Measurements from ENCODE around the gene RGS7. TPM values are rescaled to one million over a fixed set of nuclear protein-coding genes. Genes with fewer than 3 reads are reported as not detected.
"Not testable (repeated sequence)": the region's sequence is repeated elsewhere in the genome, so short reads cannot be mapped to it uniquely, and the experiment has no call there.

The RGS7 gene
- total RNA-seq, 1 donor, result not detected

DNA sequence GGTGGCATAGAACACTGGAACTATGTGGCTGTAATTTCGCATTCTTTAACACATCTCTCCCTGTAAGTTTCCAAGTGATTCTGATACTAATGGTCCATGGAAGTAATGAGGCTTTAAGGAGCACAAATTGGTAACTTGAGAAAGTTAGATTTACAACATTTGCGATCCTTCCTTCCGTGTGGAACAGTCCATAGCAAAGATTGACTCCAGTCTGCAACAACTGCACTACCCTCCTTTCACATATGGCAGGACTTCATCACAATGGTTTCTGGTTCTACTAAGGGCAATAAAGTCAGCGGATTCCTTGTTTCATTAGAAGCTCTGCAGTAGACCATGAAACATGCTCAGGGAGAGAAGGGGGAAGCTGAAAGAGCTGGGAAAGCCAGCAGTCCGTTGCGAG lies 261.2 kb downstream of the RGS7 start:
- DNase-seq (ENCODE audit: low read depth in 2 of 3, low spot score in 2 of 3), result no peak

DNA sequence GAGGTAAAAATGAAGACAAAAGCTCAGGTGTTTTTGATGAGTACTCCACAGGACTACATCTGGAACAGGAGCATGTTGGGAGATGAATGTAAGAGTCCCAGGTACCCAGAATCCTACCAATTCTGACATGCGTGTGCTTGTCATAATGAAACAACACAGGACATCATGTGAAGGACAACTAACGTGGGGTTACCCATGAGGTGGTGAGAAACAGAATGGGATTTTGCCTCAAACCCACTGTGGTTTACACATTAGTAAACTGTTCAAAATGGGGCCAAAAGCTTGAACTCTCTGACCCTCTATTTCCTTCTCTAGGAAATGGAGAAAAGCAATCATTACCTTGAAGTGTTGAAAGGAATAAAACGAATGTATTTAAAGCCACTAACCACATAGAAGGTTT lies 266.2 kb downstream of the RGS7 start:
- no peak for DNase-seq (ENCODE audit: low read depth in 2 of 3, low spot score in 2 of 3)

DNA sequence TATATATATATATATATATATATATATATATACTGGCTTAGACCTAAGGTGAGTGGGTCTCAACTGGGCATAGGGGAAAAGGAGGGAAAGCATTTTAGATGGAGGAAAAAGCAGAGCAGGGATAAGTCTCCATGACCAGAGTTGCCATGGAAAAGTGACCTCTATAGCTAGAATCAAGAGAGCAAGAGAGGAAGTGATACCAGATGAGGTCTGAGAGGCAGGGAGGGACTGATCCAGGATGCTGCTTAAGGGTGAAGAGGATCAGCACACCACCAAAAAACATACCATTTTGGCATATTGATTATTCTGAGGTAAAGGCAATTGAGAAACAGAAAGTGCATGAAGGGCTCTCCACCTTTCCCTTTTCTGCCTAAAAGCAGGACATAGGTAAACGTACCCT lies 267.9 kb downstream of the RGS7 start:
- DNase-seq (ENCODE audit: low read depth in 2 of 3, low spot score in 2 of 3), result not testable (repeated sequence)

DNA sequence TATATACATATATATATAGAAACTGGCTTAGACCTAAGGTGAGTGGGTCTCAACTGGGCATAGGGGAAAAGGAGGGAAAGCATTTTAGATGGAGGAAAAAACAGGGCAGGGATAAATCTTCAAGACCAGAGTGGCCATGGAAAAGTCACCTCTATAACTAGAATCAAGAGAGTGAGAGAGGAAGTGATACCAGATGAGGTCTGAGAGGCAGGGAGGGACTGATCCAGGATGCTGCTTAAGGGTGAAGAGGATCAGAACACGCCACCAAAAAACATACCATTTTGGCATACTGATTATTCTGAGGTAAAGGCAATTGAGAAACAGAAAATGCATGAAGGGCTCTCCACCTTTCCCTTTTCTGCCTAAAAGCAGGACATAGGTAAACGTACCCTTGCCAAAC lies 268.9 kb downstream of the RGS7 start:
- DNase-seq (ENCODE audit: low read depth in 2 of 3, low spot score in 2 of 3), result not testable (repeated sequence)

DNA sequence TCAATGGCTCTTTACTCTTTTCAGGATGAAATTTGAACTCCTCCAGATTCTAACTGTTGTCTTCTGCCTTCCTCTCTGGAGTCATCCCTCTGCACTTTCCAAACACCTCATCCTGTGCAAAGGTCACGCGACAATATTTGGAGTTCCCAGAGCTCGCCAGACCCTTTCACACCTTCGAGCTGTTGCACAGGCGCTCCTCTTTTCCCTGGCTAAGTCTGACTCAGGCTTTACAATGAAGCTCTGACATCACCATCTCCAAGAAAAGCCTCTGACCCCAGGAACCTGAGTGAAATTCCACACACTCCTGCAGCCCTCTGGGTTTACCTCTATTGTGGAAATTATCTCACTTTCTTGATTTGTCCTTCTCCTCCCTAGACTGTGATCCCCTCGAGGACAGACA lies 270.3 kb downstream of the RGS7 start:
- no peak for DNase-seq (ENCODE audit: low read depth in 2 of 3, low spot score in 2 of 3)

DNA sequence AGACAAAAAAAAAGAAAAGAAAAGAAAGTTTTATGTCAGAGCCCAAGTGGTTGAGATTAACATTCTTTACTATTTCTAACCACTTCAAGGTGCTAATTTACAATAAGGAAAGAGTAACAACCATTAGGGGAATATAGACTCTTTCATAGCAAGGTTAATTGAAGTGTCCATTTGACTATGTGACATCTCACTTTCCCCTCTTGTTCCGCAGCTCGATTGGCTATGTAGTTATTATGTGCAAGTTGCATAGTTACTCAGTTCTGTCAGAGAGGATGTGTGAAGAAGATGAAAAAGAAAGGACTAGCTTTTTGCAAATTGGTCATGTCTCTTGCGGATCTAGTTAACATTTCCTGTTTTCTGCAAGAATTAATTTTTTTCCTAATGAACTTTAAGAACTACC lies 273.7 kb downstream of the RGS7 start:
- DNase-seq (ENCODE audit: low read depth in 2 of 3, low spot score in 2 of 3), result no peak

DNA sequence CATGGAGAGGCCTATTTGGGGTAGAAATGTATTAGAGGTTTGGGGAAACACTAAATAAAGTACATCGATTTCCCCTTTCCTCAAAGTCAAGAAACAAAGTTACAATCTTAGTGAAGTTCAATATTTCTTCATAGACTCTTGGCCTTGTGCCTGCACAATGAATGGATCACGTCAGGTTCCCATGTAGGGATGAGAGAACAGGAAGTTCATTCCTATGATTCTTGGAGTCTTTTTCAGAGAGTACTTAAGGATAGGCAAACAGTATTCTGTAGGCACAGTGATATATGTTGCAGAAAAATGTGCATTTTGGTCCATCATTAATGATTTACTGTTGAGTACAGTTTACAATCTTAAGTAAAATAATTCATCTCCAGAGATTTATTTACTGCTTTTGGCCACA lies 275.5 kb downstream of the RGS7 start:
- no peak for DNase-seq (ENCODE audit: low read depth in 2 of 3, low spot score in 2 of 3)

DNA sequence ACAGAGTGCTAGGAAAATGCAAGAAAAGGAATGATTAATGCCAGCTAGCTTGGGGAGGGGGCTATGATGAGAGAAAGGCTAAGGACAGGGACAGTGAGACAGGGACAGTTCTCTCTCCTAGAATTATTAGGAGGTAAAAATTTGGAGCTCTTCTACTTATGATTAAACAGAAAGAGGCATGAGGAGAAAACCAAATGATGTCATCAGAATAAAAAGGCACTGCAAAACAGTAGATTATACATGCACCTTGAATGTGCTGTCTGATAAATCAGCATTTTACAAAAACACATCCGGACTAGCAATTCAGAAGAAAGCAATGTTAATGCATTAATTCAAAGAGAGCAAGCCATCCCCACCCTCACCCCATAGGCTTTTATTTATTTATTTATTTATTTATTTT lies 277.5 kb downstream of the RGS7 start:
- DNase-seq (ENCODE audit: low read depth in 2 of 3, low spot score in 2 of 3), result no peak

DNA sequence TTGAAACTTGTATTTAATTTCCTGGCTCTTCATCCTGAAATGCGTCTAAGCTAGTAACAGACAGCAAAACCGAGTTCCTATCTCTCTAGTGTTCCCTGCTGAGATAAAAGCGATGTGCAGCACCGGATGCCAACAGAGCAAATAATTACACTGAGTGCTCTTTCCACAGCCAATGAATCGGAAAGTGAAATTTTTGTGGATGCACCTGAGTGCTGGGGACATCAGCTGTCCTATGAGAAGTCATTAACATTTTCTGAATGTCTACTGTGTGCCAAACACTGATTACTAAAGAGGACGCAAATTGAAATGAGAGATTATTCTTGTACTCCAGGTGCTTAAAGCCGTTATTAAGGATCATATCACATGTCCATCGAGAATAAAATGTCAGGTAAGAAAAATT lies 278.0 kb downstream of the RGS7 start:
- DNase-seq (ENCODE audit: low read depth in 2 of 3, low spot score in 2 of 3), result no peak

DNA sequence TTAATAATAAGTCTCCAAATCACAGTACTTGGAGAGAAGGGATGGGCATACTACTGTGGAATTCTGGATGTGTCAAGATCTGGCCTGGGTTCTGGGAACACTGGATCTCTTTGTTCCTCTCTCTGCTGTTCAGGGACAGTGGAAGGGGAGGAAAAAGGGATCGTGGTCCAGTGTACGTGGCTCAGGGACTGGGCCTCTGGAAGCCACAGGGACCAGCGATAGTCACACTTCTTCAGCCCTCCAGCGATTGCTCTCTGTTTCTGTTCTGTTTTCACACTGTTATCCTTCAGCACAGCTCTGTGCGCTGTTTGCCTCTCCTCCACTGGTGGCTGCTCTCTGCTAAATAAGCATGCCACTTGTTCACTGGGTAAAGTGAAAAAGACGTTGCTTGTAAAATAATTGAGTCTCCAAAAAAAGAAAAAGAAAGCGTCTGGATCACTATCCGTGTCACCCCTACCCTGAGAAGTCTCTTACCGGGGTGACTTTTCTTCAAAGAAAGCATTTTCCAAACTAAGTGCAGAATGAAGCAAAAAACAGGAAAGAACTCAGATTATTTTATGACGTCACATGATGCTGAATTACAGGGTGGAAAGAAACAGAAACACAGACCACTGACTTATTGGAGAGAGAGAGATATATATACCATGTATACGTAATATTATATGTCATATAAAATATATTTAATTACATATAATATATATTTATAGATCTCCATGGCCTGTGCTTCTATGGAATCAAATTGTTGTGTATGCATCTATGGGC lies 279.4 kb downstream of the RGS7 start:
- no peak for DNase-seq (ENCODE audit: low read depth in 2 of 3, low spot score in 2 of 3)

DNA sequence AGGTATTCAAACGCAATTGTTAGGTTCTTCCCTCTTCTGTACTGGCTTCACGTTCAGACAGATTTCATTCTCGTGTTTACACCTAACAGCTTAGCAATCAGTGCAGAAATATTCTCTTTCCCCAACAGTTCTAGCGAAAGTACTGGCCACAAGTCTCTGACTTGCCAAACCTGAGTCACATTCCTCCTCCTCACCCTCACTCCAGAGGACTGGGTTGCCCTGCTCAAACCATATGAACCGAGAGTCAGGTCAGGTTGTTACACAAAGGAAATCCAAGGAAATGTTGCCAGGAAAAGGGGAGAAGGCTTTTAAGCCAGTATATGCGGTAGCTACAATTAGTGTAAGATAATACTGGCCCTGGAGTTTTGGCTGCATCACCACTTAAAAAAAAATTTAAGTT lies 282.5 kb downstream of the RGS7 start:
- no peak for DNase-seq (ENCODE audit: low read depth in 2 of 3, low spot score in 2 of 3)

DNA sequence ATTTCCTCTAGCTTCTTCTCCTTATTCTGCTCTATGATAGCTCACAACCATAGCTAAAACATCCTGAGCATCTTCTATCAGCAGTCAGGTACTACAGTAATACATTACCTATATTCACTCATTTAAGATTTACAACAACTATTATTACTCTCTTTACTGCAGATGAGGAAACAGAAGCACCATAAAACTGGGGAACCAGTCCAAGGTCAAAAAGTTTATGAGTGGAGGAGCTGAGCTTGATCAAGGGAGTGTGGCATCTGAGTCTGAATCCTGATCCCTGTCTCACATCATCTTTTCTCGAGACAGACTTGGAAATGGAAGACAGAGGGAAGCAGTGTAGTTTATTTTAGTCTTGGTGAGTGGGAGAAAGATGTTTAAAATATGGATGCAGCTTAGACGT lies 288.6 kb downstream of the RGS7 start:
- DNase-seq (ENCODE audit: low read depth in 2 of 3, low spot score in 2 of 3), result no peak

DNA sequence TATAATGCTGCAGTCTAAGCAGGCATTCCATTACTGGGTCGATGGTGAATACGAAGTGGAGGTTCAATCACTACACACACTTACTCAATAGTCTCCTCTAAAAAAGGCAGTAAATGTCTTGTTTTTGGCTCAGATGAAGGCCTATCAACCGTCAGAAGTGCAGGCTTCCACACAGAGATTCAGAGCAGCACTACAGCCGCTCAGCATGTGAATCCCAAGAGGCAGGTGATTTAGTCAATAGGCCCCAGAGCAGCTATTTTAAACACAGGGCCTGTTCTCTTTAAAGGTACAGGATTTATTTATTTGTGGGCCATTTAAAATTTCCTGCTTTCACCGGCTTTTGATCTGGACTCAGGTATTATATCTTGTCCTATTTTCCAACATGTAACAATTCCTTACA lies 293.7 kb downstream of the RGS7 start:
- DNase-seq (ENCODE audit: low read depth in 2 of 3, low spot score in 2 of 3), result no peak

DNA sequence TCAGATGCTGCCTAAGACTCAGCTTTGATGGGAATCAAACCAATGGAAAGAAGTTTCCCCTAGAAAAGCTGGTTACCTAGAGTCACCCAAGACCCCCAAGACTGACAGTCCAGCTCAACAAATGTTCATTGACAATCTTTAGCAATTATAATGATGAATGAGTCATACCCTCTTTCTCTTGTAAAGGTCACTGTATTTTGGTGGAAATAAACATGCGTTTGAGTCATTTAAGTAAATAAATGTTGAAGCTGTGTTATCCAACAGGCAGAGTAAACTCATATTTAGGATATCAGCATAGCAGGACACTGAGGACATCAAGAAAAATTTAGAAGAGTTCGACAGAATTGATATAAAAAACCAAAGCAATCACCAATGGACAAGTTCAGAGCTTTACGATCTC lies 295.9 kb downstream of the RGS7 start:
- no peak for DNase-seq (ENCODE audit: low read depth in 2 of 3, low spot score in 2 of 3)

DNA sequence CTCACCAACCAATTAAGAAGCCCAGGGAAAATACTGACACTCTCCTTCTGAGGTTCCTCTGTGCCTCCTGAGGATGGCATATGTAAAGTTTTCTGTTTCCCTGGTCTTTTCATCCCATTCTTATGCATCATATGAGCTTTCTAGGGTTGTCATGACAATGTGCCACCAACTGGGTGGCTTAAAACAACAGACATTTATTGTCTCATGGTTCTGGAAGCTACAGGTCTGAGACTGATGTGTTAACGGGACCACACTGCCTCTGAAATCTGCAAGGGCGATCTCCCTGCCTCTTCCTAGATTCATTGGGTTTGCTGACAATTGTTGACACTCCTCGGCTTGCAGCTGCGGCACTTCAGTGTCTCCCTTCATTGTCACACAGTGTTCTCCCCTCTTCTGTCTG lies 308.4 kb downstream of the RGS7 start:
- DNase-seq (ENCODE audit: low read depth in 2 of 3, low spot score in 2 of 3), result no peak

DNA sequence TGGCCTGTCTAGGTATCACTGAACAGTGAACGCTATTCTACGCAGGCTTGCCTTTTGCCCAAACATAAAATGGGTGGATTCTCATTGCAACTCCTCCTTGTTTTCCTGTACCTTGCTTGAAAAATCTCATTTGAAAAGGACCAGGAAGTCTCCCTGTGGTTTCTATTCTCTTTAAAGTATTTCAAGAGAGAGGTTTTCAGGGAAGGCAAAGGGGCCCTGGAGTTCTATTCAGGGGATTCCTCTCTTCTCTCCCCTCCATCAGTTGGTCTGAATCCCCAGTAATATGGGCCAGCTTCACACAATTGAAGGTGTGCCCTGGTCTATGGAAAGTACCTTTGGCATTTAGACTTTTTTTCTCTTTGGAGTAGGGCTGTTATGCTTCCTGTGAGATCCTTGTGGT lies 311.3 kb downstream of the RGS7 start:
- DNase-seq (ENCODE audit: low read depth in 2 of 3, low spot score in 2 of 3), result no peak

DNA sequence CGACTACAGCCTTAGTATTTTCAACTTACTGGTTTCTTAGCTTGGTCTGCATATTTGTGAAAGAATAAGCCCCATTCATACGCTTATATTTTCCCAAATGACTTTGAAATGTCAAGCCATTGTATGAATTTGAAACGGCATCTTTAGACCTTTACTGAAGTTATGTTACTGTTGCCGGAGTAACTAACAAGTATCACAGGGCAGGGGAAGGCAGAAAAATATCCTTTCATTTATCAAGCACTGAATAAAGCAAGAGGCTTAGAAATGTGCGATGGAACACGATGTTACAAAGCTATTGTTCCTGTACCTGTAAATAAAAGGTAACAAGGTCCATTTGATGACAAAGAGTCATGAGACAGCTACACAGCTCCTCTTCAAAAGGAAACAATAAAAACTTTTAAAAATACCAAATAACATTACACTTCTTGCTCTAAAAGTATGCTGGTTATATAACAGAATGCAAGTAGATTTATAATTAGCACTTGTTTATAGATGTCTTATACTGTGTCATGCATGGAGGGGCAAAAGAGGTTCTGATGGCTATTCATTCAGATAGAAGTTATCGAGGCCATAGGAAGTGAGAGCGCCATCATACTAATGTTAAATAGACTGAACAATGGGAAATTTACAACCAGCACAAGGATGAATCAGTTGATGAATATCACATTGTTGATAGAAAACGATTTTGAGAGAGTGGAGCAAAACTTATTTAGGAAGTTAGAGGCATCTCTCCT lies 322.6 kb downstream of the RGS7 start:
- DNase-seq (ENCODE audit: low read depth in 2 of 3, low spot score in 2 of 3), result no peak

DNA sequence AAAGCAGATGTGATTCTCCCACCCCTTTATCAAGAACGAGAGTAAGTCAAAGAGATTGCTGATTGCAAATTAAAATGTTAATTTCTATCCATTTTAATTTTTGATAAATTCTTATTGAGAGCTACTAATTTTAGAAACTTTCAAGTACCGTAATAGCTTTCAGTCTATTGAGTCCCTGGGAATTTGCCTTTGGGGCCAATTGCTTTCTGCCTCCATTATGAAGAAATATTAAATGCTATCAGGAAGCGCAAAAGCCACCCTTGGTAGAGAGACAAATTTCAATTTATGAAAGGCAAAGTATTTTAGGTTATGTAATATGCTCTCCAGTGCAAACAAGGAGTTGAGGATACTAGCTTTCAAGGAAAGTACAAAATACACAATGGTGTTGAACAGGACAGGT lies 332.2 kb downstream of the RGS7 start:
- no peak for DNase-seq (ENCODE audit: low read depth in 2 of 3, low spot score in 2 of 3)

DNA sequence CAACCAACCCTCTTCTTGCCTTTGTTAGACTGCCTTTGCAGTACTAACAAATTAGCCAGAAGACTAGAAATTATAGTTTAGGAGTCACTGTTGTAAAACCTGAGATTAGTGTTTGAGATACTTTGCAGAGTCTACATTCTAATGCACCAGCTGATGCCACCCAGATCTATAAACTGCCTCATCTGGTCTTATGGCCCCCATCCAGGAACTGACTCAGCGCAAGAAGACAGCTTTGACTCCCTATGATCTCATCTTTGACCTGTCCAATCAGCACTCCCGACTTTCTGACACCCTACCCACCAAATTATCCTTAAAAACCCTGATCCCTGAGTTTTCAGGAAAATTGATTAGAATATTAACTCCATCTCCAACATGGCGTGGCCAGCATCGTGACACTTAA lies 334.6 kb downstream of the RGS7 start:
- no peak for DNase-seq (ENCODE audit: low read depth in 2 of 3, low spot score in 2 of 3)

DNA sequence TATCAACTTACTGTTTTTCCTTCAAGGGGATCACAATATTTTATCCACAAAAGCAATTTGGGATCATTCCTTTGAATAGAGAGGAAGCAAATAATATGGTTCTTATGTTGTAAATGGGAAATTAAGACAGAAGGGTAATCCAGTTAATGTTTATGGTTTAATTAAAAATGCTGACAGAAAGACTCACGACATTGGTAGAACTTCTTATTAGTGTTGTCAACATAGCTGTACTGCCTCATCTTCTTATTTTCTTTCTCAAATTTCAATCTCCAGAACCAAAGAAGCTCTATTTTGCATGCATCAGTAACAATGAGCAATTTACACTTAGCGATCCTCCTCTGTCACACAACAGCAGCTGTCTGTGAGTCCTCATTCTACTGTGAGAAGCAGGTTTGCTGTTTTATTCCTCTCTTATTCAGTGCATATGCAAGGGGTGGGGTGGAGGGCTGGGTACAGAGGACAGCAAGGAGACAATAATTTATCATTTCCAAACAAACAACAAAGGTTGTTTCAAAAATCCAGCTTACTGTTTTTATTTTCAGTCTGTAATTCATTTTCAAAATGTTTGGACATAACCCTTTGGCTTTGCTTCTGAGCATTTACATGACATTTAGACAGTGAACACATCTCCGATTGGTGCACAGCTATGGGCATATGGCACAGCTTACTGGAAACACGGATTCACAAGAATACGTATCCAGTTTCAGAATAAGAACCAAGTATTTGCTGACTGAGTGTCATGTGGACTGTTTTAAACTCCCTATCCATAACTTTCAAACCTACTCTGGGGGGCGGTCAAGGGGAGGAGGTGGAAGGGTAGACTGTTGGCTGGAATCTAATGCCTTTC lies 335.9 kb downstream of the RGS7 start:
- no peak for DNase-seq (ENCODE audit: low read depth in 2 of 3, low spot score in 2 of 3)

DNA sequence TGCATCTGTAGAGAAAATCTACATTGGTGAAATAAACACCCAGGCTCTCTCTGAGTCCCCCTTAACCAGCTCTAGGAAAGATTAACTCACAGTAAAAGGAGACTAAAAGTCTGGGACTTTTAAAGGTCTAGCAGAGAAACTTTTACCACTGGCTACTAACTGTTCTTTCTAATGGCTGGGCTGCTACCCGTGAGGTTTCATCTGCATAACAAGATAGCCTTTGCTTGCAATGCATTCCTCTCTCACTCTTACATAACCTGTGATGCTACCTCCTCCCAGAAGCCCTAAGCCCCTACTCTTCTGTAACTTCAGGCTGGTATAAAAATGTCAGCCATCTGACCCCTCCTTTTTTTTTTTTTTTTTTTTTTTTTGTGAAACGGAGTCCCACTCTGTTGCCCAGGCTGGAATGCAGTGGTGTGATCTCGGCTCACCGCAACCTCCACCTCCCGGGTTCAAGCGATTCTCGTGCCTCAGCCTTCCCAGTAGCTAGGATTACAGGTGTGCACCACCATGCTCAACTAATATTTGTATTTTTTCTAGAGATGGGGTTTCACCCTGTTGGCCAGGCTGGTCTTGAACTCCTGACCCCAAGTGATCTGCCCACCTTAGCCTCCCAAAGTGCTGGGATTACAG lies 344.2 kb downstream of the RGS7 start:
- no peak for DNase-seq (ENCODE audit: low read depth in 2 of 3, low spot score in 2 of 3)

All from hematopoietic multipotent progenitor cell (in vitro differentiated cells).